OCI-LY7 (cell line): ENCODE results near the gene KLK15. TPM values are rescaled to one million over a fixed set of nuclear protein-coding genes. Genes with fewer than 3 reads are reported as not detected.

Source experiments
- BruUV-seq: library from RNA; stranded (reverse); fragments of 400-500 nt; replicated peaks from 2 replicates; lab custom pipeline; 2021; lab: Mats Ljungman, UMichigan
- CTCF ChIA-PET: fragments of 300-600 bp; sonication (Branson Sonifier 250); formaldehyde crosslinking; loops from one replicate; lab custom pipeline; 2022; ENCODE audit warnings: antibody characterized with exemption; ENCODE audit not compliant: unreplicated experiment; lab: Charles Lee
- POLR2A ChIA-PET: fragments of 300-600 bp; sonication (Branson Sonifier 250); formaldehyde crosslinking; loops from one replicate; lab custom pipeline; 2022; ENCODE audit warnings: antibody characterized with exemption; lab: Charles Lee
- DNase-seq: peaks from one replicate; pipeline ENCODE4 v3.0.0-alpha.2; 2015; ENCODE audit warnings: low spot score
- H2AFZ ChIP-seq: fragments of 200-600 bp; sonication (generic), shearing (Covaris generic); 2 replicates; pipeline ENCODE4 v1.6.1; 2014; ENCODE audit warnings: mild to moderate bottlenecking, antibody characterized with exemption, low read length, moderate library complexity
- H3K27ac ChIP-seq: fragments of 200-600 bp; sonication (generic); 2 replicates; pipeline ENCODE4 v1.5.1; 2014; ENCODE audit warnings: mixed run types, low read depth, mild to moderate bottlenecking, moderate library complexity, low read length, inconsistent platforms; ENCODE audit not compliant: poor library complexity, severe bottlenecking
- H3K36me3 ChIP-seq: fragments of 200-600 bp; sonication (generic); 2 replicates; pipeline ENCODE4 v1.6.1; 2014; ENCODE audit warnings: mild to moderate bottlenecking, antibody characterized with exemption, low read length, moderate library complexity, mixed read lengths; ENCODE audit not compliant: insufficient read depth
- H3K4me1 ChIP-seq: fragments of 200-600 bp; sonication (generic); 2 replicates; pipeline ENCODE4 v1.5.1; 2014; ENCODE audit warnings: mild to moderate bottlenecking, low read length; ENCODE audit not compliant: insufficient read depth, poor library complexity, severe bottlenecking
- H3K4me2 ChIP-seq: fragments of 200-600 bp; sonication (generic); 2 replicates; pipeline ENCODE4 v1.6.1; 2014; ENCODE audit warnings: mild to moderate bottlenecking, low read length
- H3K4me3 ChIP-seq: fragments of 200-600 bp; sonication (generic); 2 replicates; pipeline ENCODE4 v1.5.1; 2014; ENCODE audit warnings: mild to moderate bottlenecking, low read depth, low read length; ENCODE audit not compliant: poor library complexity, severe bottlenecking
- H3K79me2 ChIP-seq: fragments of 200-600 bp; sonication (generic); 2 replicates; pipeline ENCODE4 v1.6.1; 2016; ENCODE audit warnings: low read depth, mild to moderate bottlenecking, low read length, moderate library complexity, mixed read lengths; ENCODE audit not compliant: insufficient read depth
- H3K9me2 ChIP-seq: fragments of 200-600 bp; sonication (generic); 2 replicates; pipeline ENCODE4 v1.6.1; 2016; ENCODE audit warnings: mild to moderate bottlenecking, low read length, mixed read lengths; ENCODE audit not compliant: insufficient read depth
- H3K9me3 ChIP-seq: fragments of 200-600 bp; sonication (generic); 2 replicates; pipeline ENCODE4 v1.6.1; 2014; ENCODE audit warnings: mild to moderate bottlenecking, mixed run types, low read length, mixed read lengths
- H4K20me1 ChIP-seq: fragments of 200-600 bp; sonication (generic); 2 replicates; pipeline ENCODE4 v1.6.1; 2014; ENCODE audit warnings: mild to moderate bottlenecking, antibody characterized with exemption, low read length, moderate library complexity, mixed read lengths; ENCODE audit not compliant: insufficient read depth
- CTCF ChIP-seq: fragments of 200-600 bp; sonication (generic); conservative IDR thresholded peaks from 2 replicates; pipeline ENCODE4 v1.5.1; 2014; ENCODE audit warnings: mild to moderate bottlenecking, antibody characterized with exemption, low read length, moderate library complexity, mixed read lengths
- EZH2phosphoT487 ChIP-seq: fragments of 200-600 bp; sonication (generic); IDR thresholded peaks from 2 replicates; pipeline ENCODE4 v1.6.1; 2018; ENCODE audit warnings: low read depth, borderline replicate concordance, mild to moderate bottlenecking, mixed run types, antibody characterized with exemption, low read length, moderate library complexity, mixed read lengths
- intact Hi-C: fragments of 100-400 bp; cut with micrococcal nuclease; formaldehyde crosslinking; loops from one replicate; pipeline ENCODE4 v1.10.0; 2022; ENCODE audit not compliant: unreplicated experiment
- total RNA-seq, 2 experiments: library from RNA; depleted of rRNA in 1 of 2; stranded (reverse); fragments of >200 nt in 1 of 2; shearing (Covaris generic) in 1 of 2; gene quantifications; 2 replicates each; pipeline ENCODE4 v1.2.3, GENCODE V29; 2014 to 2022

Gene KLK15
- total RNA-seq, 2 experiments from 2014 or later = not detected

DNA sequence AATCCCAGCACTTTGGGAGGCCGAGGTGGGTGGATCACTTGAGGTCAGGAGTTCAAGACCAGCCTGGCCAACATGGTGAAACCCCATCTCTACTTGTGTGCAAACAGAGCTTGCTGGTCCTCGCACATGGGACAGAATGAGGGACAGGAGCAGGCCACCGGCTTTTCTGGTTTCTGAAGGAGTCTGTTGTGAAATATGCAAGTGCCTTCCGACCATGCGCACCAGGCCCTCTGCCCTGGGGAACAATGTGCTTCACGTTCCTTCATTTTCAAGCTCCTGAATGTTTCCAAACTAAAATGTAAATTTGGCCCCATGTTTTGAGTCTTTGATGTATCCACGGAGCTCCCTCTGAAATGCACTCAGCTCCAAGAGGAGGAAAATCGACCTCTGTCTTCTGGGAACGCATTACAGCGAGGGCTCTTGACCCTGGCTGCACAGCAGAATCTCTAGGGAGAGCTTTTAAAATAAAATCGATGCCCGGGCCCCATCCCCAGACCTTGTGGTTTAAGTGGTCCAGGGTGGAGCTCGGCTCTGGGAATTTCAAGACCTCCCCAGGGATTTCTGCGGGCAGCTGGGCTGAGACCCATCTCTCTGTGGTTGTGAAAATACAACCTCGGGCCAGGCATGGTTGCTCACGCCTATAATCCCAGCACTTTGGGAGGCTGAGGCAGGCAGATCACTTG, 52.5 kb downstream of the KLK15 start:
- Histone ChIP-seq H3K79me2 (no peaks in the 10 kb centered on the region), H3K4me1 (no peaks in the 10 kb centered on the region), H3K36me3 (no peaks in the 10 kb centered on the region), H3K4me3 (no peak overlapping the region), H3K9me3 (no peaks in the 10 kb centered on the region), H3K27ac (no peak overlapping the region), H3K4me2 (no peak overlapping the region), H4K20me1 (no peaks in the 10 kb centered on the region), H3K9me2 (no peaks in the 10 kb centered on the region), H2AFZ (no peak overlapping the region)
- no peak for DNase-seq
- TF ChIP-seq EZH2phosphoT487 = no peak
- TF ChIP-seq CTCF = no peak
- intact Hi-C loops = loop anchor here (5.0 to 10.0 kb wide), 4 partner anchors 141 to 416 kb away; partner anchors contain the start of gene NAPSA
- BruUV-seq = no TSS peak
- CTCF ChIA-PET = no interaction called here
- POLR2A ChIA-PET = interaction anchor here (0.6 kb wide), 1 partner anchor 10 kb away, joined by 3 read pairs; the partner anchor contains the start of gene GPR32

- ChIA-PET CTCF (no interaction called here), POLR2A (no interaction called here)
- no peaks in the 10 kb centered on the region for H4K20me1 ChIP-seq
- DNase-seq = no peak
- no peaks in the 10 kb centered on the region for H3K9me3 ChIP-seq
- no peak for TF ChIP-seq CTCF
- no peak for TF ChIP-seq EZH2phosphoT487
- intact Hi-C loops = loop anchor here (5.0 to 10.0 kb wide), 4 partner anchors 143 to 415 kb away; partner anchors contain the start of gene NAPSA
- H3K27ac ChIP-seq = no peak overlapping the region
- no TSS peak for BruUV-seq
- no peak overlapping the region for H3K4me3 ChIP-seq
- no peaks in the 10 kb centered on the region for H3K4me1 ChIP-seq
- H3K4me2 ChIP-seq = no peak overlapping the region
- H3K9me2 ChIP-seq = no peaks in the 10 kb centered on the region
- no peaks in the 10 kb centered on the region for H3K79me2 ChIP-seq
- H2AFZ ChIP-seq = no peak overlapping the region
- no peaks in the 10 kb centered on the region for H3K36me3 ChIP-seq
Measured at GRCh38 chr19:50779504-50780457, 53.6 kb downstream of the KLK15 start.
